HepG2 (cell line): Measurements from ENCODE around the gene PARVA. TPM values are rescaled to one million over a fixed set of nuclear protein-coding genes. Genes with fewer than 3 reads are reported as not detected.
A peak's percentile ranks its signal among the peaks of the same experiment; 100 is the strongest.

ENCODE experiments used
- CCDC6 ChIP-seq: sonication (generic); formaldehyde crosslinking; IDR thresholded peaks from 2 replicates; pipeline ENCODE4 v1.8.1; 2022; ENCODE audit warnings: mild to moderate bottlenecking, missing genetic modification reagents, moderate library complexity
- CREB1 ChIP-seq, 2 experiments: fragments of 450-650 bp in 1 of 2; IDR thresholded peaks; 2 replicates each; pipeline ENCODE4 v1.6.1; 2016 to 2017; ENCODE audit warnings: control low read depth in 1 of 2, mild to moderate bottlenecking in 1 of 2, missing compliant biosample characterization in 1 of 2, missing genetic modification characterization in 1 of 2
- HIVEP1 ChIP-seq: sonication (generic); formaldehyde crosslinking; IDR thresholded peaks from 2 replicates; pipeline ENCODE4 v1.4.0; 2020; ENCODE audit warnings: mild to moderate bottlenecking, missing genetic modification reagents
- HNRNPK ChIP-seq: fragments of 200-400 bp; formaldehyde crosslinking; IDR thresholded peaks from 2 replicates; pipeline ENCODE4 v1.6.1; 2018; ENCODE audit warnings: low read length, low read depth, moderate library complexity, mild to moderate bottlenecking; ENCODE audit not compliant: poor library complexity, severe bottlenecking
- POLR2A ChIP-seq, 2 experiments: IDR thresholded peaks; 2 replicates each; pipeline ENCODE4 v1.6.1; 2011; ENCODE audit warnings: low read depth in 2 of 2, low read length in 2 of 2, mild to moderate bottlenecking in 1 of 2, moderate library complexity in 1 of 2; ENCODE audit not compliant: insufficient read depth in 1 of 2
- RBFOX2 ChIP-seq: fragments of 200-400 bp; formaldehyde crosslinking; IDR thresholded peaks from 2 replicates; pipeline ENCODE4 v1.6.1; 2017; ENCODE audit warnings: low read depth, mild to moderate bottlenecking, low read length
- RNF2 ChIP-seq: fragments of 450-650 bp; conservative IDR thresholded peaks from 2 replicates; pipeline ENCODE4 v1.6.1; 2016; ENCODE audit warnings: low read depth
- ZNF3 ChIP-seq: IDR thresholded peaks from 2 replicates; pipeline ENCODE4 v1.7.0; 2017; ENCODE audit warnings: inconsistent platforms
- ZNF547 ChIP-seq: sonication (generic); formaldehyde crosslinking; IDR thresholded peaks from 2 replicates; pipeline ENCODE4 v1.5.1; 2020; ENCODE audit warnings: mild to moderate bottlenecking, missing genetic modification reagents
- polyA plus RNA-seq, 8 experiments: library from polyadenylated mRNA; depleted of rRNA in 3 of 8; stranded (reverse) in 7 of 8; unstranded in 1 of 8; fragments of >200 nt; fragmentation: Illumina TruSeq in 4 of 8; extraction: Trizol in 4 of 8; gene quantifications; 2 replicates each; pipeline versions ENCODE4 v1.2.1 to v1.2.3, GENCODE V29; 2011 to 2016; ENCODE audit warnings: low read depth in 4 of 8, missing spikeins in 1 of 8, mixed read lengths in 1 of 8; ENCODE audit not compliant: insufficient read depth in 1 of 8
- total RNA-seq, 5 experiments: library from RNA; depleted of rRNA; stranded (reverse); fragments of >200 nt; fragmentation: Illumina TruSeq; extraction: Trizol; gene quantifications; 2 replicates each; pipeline ENCODE4 v1.2.3, GENCODE V29; 2016; ENCODE audit warnings: low read depth in 1 of 5
- TF ChIP-seq, protein P1 (sequence below): sonication (generic); formaldehyde crosslinking; IDR thresholded peaks from 2 replicates; pipeline ENCODE4 v1.4.0; 2020; ENCODE audit warnings: mild to moderate bottlenecking, missing genetic modification reagents, borderline replicate concordance
- TF ChIP-seq, protein P2 (sequence below): sonication (generic); formaldehyde crosslinking; IDR thresholded peaks from 2 replicates; pipeline ENCODE4 v1.4.0; 2020; ENCODE audit warnings: missing genetic modification reagents
- TF ChIP-seq, protein P3 (sequence below): sonication (generic); formaldehyde crosslinking; IDR thresholded peaks from 2 replicates; pipeline ENCODE4 v1.5.0; 2020; ENCODE audit warnings: missing genetic modification reagents
- TF ChIP-seq, protein P4 (sequence below): sonication (generic); formaldehyde crosslinking; IDR thresholded peaks from 2 replicates; pipeline ENCODE4 v1.5.0; 2020; ENCODE audit warnings: missing genetic modification reagents
- TF ChIP-seq, protein P5 (sequence below): sonication (generic); formaldehyde crosslinking; IDR thresholded peaks from 2 replicates; pipeline ENCODE4 v1.5.1; 2020; ENCODE audit warnings: mild to moderate bottlenecking, missing genetic modification reagents, moderate library complexity

The PARVA gene
- total and polyA plus RNA-seq, 2 of the 13 experiments (the other 11 are each of a cell fraction or from before 2014, with no cell fraction given), result 5.9 to 9.1 TPM

DNA sequence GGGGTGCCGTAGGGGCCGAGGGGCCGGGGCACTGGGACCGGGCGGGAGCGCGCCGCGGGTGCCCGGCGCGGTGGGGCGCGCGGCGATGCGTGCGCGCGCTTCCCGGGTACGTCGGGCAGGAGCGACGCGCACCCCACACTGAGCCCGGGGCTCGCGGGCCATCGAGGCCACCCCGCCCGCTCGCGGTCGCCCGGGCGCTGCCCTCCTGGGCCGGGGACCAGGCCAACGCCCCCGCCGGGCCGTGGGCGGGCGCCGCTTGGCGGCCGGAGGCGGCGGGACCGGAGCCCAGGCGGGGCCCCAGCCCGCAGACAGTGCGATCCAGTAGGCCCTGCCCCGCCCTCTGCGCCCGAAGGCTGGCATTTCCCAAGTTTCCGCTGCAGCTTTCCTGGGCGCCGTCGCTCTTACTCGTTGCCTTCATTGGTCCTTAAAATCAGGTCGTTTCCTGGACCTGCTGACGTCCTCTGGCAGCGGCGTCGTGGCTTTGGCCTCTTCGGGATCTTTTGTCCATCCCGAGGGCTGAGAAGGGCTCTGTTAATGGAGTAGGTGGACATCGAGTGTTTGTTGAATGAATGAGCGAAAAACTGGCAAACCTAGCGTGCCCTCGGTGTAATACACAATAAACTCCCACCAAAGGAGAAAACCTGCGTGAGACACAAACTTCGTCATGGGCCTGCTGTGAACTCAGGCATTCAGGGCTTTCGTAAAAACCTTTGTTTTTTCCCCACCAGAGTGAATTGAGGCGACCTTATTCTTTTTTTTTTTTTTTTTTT, 638 bp downstream of the PARVA start (continued):
- TF ChIP-seq, protein P1, sequence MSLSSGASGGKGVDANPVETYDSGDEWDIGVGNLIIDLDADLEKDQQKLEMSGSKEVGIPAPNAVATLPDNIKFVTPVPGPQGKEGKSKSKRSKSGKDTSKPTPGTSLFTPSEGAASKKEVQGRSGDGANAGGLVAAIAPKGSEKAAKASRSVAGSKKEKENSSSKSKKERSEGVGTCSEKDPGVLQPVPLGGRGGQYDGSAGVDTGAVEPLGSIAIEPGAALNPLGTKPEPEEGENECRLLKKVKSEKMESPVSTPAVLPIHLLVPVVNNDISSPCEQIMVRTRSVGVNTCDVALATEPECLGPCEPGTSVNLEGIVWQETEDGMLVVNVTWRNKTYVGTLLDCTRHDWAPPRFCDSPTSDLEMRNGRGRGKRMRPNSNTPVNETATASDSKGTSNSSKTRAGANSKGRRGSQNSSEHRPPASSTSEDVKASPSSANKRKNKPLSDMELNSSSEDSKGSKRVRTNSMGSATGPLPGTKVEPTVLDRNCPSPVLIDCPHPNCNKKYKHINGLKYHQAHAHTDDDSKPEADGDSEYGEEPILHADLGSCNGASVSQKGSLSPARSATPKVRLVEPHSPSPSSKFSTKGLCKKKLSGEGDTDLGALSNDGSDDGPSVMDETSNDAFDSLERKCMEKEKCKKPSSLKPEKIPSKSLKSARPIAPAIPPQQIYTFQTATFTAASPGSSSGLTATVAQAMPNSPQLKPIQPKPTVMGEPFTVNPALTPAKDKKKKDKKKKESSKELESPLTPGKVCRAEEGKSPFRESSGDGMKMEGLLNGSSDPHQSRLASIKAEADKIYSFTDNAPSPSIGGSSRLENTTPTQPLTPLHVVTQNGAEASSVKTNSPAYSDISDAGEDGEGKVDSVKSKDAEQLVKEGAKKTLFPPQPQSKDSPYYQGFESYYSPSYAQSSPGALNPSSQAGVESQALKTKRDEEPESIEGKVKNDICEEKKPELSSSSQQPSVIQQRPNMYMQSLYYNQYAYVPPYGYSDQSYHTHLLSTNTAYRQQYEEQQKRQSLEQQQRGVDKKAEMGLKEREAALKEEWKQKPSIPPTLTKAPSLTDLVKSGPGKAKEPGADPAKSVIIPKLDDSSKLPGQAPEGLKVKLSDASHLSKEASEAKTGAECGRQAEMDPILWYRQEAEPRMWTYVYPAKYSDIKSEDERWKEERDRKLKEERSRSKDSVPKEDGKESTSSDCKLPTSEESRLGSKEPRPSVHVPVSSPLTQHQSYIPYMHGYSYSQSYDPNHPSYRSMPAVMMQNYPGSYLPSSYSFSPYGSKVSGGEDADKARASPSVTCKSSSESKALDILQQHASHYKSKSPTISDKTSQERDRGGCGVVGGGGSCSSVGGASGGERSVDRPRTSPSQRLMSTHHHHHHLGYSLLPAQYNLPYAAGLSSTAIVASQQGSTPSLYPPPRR (CRISPR knock-in tag), result no peak
- TF ChIP-seq, protein P2, sequence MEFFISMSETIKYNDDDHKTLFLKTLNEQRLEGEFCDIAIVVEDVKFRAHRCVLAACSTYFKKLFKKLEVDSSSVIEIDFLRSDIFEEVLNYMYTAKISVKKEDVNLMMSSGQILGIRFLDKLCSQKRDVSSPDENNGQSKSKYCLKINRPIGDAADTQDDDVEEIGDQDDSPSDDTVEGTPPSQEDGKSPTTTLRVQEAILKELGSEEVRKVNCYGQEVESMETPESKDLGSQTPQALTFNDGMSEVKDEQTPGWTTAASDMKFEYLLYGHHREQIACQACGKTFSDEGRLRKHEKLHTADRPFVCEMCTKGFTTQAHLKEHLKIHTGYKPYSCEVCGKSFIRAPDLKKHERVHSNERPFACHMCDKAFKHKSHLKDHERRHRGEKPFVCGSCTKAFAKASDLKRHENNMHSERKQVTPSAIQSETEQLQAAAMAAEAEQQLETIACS (CRISPR knock-in tag), result peak; percentile 0; the same call in 1 of the 2 replicates
- TF ChIP-seq, protein P3, sequence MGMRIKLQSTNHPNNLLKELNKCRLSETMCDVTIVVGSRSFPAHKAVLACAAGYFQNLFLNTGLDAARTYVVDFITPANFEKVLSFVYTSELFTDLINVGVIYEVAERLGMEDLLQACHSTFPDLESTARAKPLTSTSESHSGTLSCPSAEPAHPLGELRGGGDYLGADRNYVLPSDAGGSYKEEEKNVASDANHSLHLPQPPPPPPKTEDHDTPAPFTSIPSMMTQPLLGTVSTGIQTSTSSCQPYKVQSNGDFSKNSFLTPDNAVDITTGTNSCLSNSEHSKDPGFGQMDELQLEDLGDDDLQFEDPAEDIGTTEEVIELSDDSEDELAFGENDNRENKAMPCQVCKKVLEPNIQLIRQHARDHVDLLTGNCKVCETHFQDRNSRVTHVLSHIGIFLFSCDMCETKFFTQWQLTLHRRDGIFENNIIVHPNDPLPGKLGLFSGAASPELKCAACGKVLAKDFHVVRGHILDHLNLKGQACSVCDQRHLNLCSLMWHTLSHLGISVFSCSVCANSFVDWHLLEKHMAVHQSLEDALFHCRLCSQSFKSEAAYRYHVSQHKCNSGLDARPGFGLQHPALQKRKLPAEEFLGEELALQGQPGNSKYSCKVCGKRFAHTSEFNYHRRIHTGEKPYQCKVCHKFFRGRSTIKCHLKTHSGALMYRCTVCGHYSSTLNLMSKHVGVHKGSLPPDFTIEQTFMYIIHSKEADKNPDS (CRISPR knock-in tag), result no peak
- peak; percentile 30 to 35; a peak in 1 of 4 replicates for TF ChIP-seq POLR2A (IDR thresholded peaks at IDR 0.05; ENCODE audit: insufficient read depth in 1 of 2, low read depth in 2 of 2, low read length in 2 of 2)
- TF ChIP-seq, protein P4, sequence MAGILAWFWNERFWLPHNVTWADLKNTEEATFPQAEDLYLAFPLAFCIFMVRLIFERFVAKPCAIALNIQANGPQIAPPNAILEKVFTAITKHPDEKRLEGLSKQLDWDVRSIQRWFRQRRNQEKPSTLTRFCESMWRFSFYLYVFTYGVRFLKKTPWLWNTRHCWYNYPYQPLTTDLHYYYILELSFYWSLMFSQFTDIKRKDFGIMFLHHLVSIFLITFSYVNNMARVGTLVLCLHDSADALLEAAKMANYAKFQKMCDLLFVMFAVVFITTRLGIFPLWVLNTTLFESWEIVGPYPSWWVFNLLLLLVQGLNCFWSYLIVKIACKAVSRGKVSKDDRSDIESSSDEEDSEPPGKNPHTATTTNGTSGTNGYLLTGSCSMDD, result no peak
- TF ChIP-seq HNRNPK, result no peak
- no peak for TF ChIP-seq RNF2
- TF ChIP-seq CREB1 (IDR thresholded peaks at IDR 0.05), result no peak
- TF ChIP-seq CREB1 (CRISPR knock-in tag; IDR thresholded peaks at IDR 0.05), result peak; percentile 25; the same call in 1 of the 2 replicates
- no peak for TF ChIP-seq ZNF547
- TF ChIP-seq HIVEP1 (CRISPR knock-in tag), result no peak
- TF ChIP-seq RBFOX2, result peak; percentile 62
- TF ChIP-seq, protein P5, sequence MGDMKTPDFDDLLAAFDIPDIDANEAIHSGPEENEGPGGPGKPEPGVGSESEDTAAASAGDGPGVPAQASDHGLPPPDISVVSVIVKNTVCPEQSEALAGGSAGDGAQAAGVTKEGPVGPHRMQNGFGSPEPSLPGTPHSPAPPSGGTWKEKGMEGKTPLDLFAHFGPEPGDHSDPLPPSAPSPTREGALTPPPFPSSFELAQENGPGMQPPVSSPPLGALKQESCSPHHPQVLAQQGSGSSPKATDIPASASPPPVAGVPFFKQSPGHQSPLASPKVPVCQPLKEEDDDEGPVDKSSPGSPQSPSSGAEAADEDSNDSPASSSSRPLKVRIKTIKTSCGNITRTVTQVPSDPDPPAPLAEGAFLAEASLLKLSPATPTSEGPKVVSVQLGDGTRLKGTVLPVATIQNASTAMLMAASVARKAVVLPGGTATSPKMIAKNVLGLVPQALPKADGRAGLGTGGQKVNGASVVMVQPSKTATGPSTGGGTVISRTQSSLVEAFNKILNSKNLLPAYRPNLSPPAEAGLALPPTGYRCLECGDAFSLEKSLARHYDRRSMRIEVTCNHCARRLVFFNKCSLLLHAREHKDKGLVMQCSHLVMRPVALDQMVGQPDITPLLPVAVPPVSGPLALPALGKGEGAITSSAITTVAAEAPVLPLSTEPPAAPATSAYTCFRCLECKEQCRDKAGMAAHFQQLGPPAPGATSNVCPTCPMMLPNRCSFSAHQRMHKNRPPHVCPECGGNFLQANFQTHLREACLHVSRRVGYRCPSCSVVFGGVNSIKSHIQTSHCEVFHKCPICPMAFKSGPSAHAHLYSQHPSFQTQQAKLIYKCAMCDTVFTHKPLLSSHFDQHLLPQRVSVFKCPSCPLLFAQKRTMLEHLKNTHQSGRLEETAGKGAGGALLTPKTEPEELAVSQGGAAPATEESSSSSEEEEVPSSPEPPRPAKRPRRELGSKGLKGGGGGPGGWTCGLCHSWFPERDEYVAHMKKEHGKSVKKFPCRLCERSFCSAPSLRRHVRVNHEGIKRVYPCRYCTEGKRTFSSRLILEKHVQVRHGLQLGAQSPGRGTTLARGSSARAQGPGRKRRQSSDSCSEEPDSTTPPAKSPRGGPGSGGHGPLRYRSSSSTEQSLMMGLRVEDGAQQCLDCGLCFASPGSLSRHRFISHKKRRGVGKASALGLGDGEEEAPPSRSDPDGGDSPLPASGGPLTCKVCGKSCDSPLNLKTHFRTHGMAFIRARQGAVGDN (CRISPR knock-in tag), result peak; percentile 65
- TF ChIP-seq CCDC6, result peak; percentile 81; the same call in 1 of the 2 replicates
- TF ChIP-seq ZNF3, result peak; percentile 99
